NT2/D1 (cell line): ENCODE results near the gene CCDC69.

Experiments used
- DNase-seq: peaks from one replicate; pipeline ENCODE4 v3.0.0-alpha.2; 2011; ENCODE audit warnings: low read depth, low spot score
- H3K27me3 ChIP-seq: 2 replicates; pipeline ENCODE4 v1.6.0; 2011; ENCODE audit warnings: mild to moderate bottlenecking; ENCODE audit not compliant: insufficient read length, insufficient read depth
- H3K36me3 ChIP-seq: 2 replicates; pipeline ENCODE4 v1.6.1; 2011; ENCODE audit warnings: mild to moderate bottlenecking, low read length, mixed read lengths; ENCODE audit not compliant: insufficient read depth, insufficient read length
- H3K4me1 ChIP-seq: 2 replicates; pipeline ENCODE4 v1.5.1; 2011; ENCODE audit not compliant: insufficient read depth, insufficient read length
- H3K4me3 ChIP-seq: 2 replicates; pipeline ENCODE4 v1.5.1; 2011; ENCODE audit warnings: low read depth; ENCODE audit not compliant: insufficient read length
- H3K9ac ChIP-seq: 2 replicates; pipeline ENCODE4 v1.6.0; 2011; ENCODE audit warnings: low read depth; ENCODE audit not compliant: insufficient read length
- H3K9me3 ChIP-seq: 2 replicates; pipeline ENCODE4 v1.5.1; 2011; ENCODE audit warnings: mild to moderate bottlenecking, low read length; ENCODE audit not compliant: insufficient read depth
- SUZ12 ChIP-seq: IDR thresholded peaks from 2 replicates; pipeline ENCODE4 v1.6.1; 2011; ENCODE audit not compliant: insufficient read length, insufficient read depth; ENCODE audit errors: extremely low read depth
- YY1 ChIP-seq: IDR thresholded peaks from 2 replicates; pipeline ENCODE4 v1.6.1; 2011; ENCODE audit not compliant: insufficient read length, insufficient read depth
- ZNF274 ChIP-seq: IDR thresholded peaks from 2 replicates; pipeline ENCODE4 v1.6.1; 2011; ENCODE audit warnings: mild to moderate bottlenecking, low read depth, low read length

The CCDC69 gene

DNA sequence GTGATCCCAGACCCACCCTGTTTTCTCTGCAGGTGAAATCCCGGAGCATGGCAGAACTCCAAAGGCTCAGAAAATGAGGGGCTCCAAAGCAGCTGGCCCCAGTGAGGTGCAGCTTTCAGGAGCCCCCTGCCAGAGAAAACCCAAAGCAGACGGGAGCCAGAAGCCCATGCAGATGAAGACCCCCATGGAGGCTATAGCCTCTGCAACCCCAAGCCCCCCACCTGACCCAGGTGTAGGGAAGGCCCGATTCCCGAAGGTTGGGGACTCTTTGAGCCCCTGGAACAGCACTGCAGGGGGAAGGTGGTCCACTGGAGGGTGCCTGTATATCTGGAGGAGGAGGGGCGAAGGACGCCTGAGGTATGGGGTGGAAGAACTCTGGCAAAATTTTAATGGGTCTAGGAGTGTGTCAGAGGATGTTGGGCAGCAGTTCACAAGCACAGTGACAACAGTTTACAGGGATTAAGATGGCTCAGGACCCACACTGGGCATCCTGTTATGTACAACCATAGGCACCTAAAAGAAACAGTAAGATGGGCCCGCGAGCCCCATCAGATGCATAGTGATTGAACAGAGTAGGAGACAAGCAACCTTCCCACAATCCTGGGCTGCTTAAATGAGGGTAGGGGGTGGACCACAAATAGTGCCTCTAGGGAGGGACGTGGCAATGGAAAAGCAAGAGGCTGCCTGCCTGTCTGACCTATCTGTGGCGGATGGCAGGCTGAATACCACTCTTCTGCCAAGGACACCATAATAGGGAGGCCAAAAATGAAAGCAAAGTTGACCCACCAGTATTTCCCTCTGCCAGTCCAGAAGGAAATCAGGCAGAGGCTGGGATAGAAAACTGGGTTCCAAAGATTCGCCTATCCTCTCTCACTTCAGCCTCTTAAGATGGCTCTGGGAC, 49.9 kb downstream of the CCDC69 start:
- Histone ChIP-seq H3K36me3 (no peaks in the 10 kb centered on the region), H3K9me3 (no peaks in the 10 kb centered on the region), H3K27me3 (no peaks in the 10 kb centered on the region), H3K9ac (no peak overlapping the region), H3K4me3 (no peak overlapping the region), H3K4me1 (peaks cover 5% of the 10 kb centered on the region)
- no peak for TF ChIP-seq YY1
- TF ChIP-seq SUZ12: no peak
- no peak for TF ChIP-seq ZNF274
- no peak for DNase-seq

DNA sequence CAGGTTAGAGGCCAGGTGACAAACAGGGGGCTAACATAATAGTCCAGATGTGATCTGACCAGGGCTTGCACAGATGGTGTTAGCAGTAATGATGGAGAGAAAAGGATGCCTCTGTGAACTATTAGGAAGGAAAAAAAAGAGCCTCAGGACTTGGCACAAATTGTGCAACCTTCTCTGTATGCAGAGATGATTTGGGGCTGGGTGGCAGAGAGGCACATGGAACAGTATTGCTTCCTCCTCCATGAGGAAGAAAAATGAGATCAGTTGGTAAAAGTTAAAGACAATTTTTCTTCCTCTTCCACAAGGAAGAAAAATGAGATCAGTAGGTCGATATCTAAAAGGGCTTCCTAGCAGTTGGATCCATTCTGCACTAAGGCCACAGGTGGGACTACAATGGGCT, 52.4 kb downstream of the CCDC69 start:
- peaks cover 5% of the 10 kb centered on the region for H3K4me1 ChIP-seq
- TF ChIP-seq SUZ12: no peak
- no peak for TF ChIP-seq ZNF274
- no peak for TF ChIP-seq YY1
- no peaks in the 10 kb centered on the region for H3K9me3 ChIP-seq
- no peaks in the 10 kb centered on the region for H3K36me3 ChIP-seq
- no peak overlapping the region for H3K4me3 ChIP-seq
- no peak for DNase-seq
- H3K27me3 ChIP-seq: no peaks in the 10 kb centered on the region
- H3K9ac ChIP-seq: no peak overlapping the region

DNA sequence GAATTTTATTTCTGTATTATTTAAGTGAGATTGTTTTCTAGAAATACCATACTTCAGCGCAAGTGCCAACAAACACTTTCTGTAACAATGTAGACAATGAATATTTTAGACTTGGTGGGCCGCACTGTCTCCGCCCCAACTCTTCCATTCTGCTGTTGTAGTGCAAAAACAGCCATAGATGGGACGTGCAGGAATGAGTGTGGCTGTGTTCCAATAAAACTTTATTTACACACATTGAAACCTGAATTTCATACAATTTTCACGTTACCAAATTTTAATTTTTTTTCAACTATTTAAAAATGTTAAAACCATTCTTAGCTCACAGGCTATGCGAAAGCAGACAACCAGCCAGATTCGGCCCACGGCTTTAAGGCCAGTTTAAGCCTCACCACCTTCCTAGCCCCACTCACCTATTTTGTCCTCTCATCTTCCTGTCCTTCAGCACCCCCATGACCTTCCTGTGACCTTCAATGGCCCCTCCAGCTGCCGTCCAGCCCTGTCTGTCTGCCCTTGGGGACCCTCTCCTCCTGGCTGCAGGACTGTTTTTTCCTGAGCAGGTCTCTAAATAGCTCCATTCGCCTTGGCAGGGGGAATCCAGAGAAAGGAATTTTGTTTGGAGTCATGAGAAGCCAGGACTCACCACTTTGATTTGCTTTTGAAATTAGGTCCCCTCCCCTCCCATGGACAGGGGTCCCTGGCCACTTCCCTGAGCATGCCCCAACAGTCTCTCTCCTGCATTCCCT, 55.1 kb downstream of the CCDC69 start:
- Histone ChIP-seq H3K4me1 (no peaks in the 10 kb centered on the region), H3K27me3 (no peaks in the 10 kb centered on the region), H3K4me3 (no peak overlapping the region), H3K36me3 (no peaks in the 10 kb centered on the region), H3K9ac (no peak overlapping the region), H3K9me3 (no peaks in the 10 kb centered on the region)
- no peak for DNase-seq
- TF ChIP-seq SUZ12 (no peak), YY1 (no peak)

DNA sequence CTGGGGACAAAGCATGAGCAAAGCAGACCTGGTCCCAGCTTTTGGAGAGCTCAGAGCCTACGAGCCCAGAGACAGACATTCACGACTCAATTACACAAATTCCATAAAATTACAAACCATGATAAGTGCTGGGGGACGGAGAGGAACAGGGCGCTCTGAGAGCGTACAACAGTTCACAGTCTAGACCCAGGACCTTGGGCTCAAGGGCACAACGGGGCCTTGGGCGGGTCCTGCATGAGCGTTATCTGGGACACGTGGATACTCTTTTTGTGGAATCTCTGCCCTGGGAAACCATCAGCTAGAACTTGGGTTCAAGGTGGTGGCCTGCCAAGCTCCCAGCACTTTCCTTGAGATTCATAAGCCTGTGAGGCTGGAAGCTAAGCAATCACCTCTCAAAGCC, 56.9 kb downstream of the CCDC69 start:
- Histone ChIP-seq H3K27me3 (no peaks in the 10 kb centered on the region), H3K36me3 (no peaks in the 10 kb centered on the region), H3K4me3 (no peak overlapping the region), H3K9ac (no peak overlapping the region), H3K4me1 (no peaks in the 10 kb centered on the region), H3K9me3 (no peaks in the 10 kb centered on the region)
- TF ChIP-seq ZNF274 (no peak), SUZ12 (no peak), YY1 (no peak)
- no peak for DNase-seq

DNA sequence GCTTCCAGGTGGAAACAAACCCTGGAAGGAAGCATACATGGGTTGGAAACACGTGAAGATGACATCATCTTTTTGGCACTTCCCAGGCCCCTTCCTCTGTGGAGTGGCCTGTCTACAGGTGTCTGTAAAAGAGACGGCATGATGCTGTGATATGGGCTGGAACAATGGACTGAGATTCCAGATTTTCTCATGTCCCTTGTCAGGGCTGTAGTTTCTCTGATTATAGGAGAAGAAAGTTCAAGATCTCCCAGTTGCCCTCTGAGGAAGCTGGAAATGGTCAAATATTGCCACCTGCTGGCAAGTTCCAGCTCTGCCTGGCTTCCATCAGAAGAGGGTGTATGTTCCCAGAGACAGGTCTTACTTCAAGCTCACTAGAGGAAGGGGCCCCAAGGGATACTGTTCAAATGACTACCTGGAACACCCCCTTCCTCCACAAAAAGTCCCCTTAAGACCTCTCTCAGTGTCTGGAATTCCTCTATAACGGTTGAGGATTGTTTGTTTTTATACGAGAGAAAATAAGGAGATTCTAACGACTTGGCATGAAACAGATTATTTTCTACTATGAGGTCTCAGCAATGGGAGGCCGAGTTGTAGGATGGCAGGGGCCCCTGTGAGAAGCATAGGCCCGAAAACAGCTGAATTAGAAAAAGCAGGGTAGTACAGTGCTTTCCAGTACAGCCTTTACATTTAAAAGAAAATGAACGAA, 59.1 kb downstream of the CCDC69 start:
- no peaks in the 10 kb centered on the region for H3K27me3 ChIP-seq
- peak; percentile 57 for DNase-seq
- H3K36me3 ChIP-seq: no peaks in the 10 kb centered on the region
- H3K4me1 ChIP-seq: no peaks in the 10 kb centered on the region
- H3K4me3 ChIP-seq: no peak overlapping the region
- H3K9ac ChIP-seq: no peak overlapping the region
- no peaks in the 10 kb centered on the region for H3K9me3 ChIP-seq
- TF ChIP-seq SUZ12 (no peak), ZNF274 (no peak), YY1 (no peak)

DNA sequence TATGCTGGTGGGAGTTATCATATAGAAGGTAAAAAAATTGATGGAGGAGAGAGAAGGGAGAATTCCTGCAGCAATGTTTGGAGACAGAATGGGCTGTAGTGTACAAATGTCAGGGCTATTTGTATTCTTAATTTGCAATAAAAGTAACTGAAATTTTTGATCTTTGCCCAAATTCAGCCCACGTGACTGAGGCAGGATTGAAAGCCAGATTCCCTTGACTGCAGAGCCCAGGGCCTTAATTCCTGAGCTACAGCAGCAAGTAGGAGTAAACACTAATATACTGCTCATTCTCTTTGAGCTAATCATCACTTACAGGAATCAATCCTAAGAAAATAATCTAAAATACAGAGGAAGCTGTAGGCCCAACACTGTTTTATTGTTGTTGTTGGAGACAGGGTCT, 61.1 kb downstream of the CCDC69 start:
- Histone ChIP-seq H3K9ac (no peak overlapping the region), H3K9me3 (no peaks in the 10 kb centered on the region), H3K36me3 (no peaks in the 10 kb centered on the region), H3K4me3 (no peak overlapping the region), H3K4me1 (no peaks in the 10 kb centered on the region), H3K27me3 (no peaks in the 10 kb centered on the region)
- DNase-seq: no peak
- TF ChIP-seq SUZ12: no peak
- TF ChIP-seq ZNF274: no peak
- no peak for TF ChIP-seq YY1
